ENCODE measurements around the gene SND1. TPM values are rescaled to one million over a fixed set of nuclear protein-coding genes. Genes with fewer than 3 reads are reported as not detected.

SND1 gene
- total and polyA plus RNA-seq, 10 of the 15 experiments (the other 5 are each of a cell fraction or from before 2014, with no cell fraction given) = 52.4 to 270 (median 146) TPM

- in situ Hi-C loops (cut with MboI) (no loop called here), intact Hi-C loops (cut with micrococcal nuclease; ENCODE audit: unreplicated experiment) (no loop called here)
- RAD21 ChIA-PET (ENCODE audit: unreplicated experiment) = no interaction called here
- WGBS (ENCODE audit: insufficient coverage, insufficient replicate concordance, low lambda C conversion rate, missing lambda C conversion rate) = 18% methylated on average over 2 of the region's 2 CpGs
- peaks cover 89% of the 10 kb centered on the region for H3K79me2 ChIP-seq (ENCODE audit: control insufficient read depth, insufficient read depth, low read length)
- ATAC-seq (no peak), FAIRE-seq (no peak), DNase-seq (ENCODE audit: low read depth, low spot score) (no peak)
- H3K36me3 ChIP-seq (ENCODE audit: control insufficient read depth in 2 of 2, insufficient read depth in 2 of 2, low read length in 1 of 2) = peaks cover 3 to 11% of the 10 kb centered on the region in 2 experiments
- no peak overlapping the region for H2AFZ ChIP-seq (ENCODE audit: control insufficient read depth, low read depth, low read length)
- H3K9ac ChIP-seq (ENCODE audit: control insufficient read depth, insufficient read depth, low read length) = no peak overlapping the region
- no peaks in the 10 kb centered on the region for H3K27me3 ChIP-seq (replicated peaks in 1 of 2; ENCODE audit: control insufficient read depth in 2 of 2, insufficient read depth in 2 of 2, low read length in 1 of 2)
- H3K4me2 ChIP-seq (ENCODE audit: control insufficient read depth, insufficient read depth) = no peak overlapping the region; the same call in 1 of the 2 replicates
- SMC1A ChIA-PET (ENCODE audit: uncharacterized antibody, unreplicated experiment) = interaction anchor here (1.8 kb wide), 1 partner anchor 10 kb away, joined by 6 read pairs; no protein-coding TSS in a partner anchor
- CTCF ChIA-PET = interaction anchor here (1.4 kb wide), 1 partner anchor 9 kb away, joined by 3 read pairs; no protein-coding TSS in a partner anchor
- H3K27ac ChIP-seq (ENCODE audit: control insufficient read depth, insufficient read depth) = no peak overlapping the region
- peaks cover 6% of the 10 kb centered on the region; the same call in 1 of the 2 replicates for H4K20me1 ChIP-seq (ENCODE audit: control insufficient read depth, insufficient read depth)
- TF ChIP-seq NRF1 (conservative IDR thresholded peaks at IDR 0.05; ENCODE audit: low read depth, low read length) (no peak), EGR1 (IDR thresholded peaks at IDR 0.05; ENCODE audit: borderline replicate concordance in 1 of 2, low read depth in 2 of 2, low read length in 2 of 2) (no peak), USF1 (IDR thresholded peaks at IDR 0.05; ENCODE audit: borderline replicate concordance, extremely low read length, insufficient read depth, low read depth, low read length) (peak; percentile 43), RAD51 (IDR thresholded peaks at IDR 0.05) (peak; percentile 85), NFIC (IDR thresholded peaks at IDR 0.05; ENCODE audit: low read depth, low read length) (no peak)
- no peak overlapping the region for H3K4me3 ChIP-seq
- POLR2A ChIA-PET = no interaction called here
- peaks cover 40% of the 10 kb centered on the region for H3K4me1 ChIP-seq (ENCODE audit: control insufficient read depth, insufficient read depth, low read length)
- peaks cover 6% of the 10 kb centered on the region; the same call in 2 of the 3 replicates for H3K9me3 ChIP-seq (replicated peaks; ENCODE audit: control insufficient read depth, insufficient read depth, low read length)
- BruUV-seq (replicated peaks) = no TSS peak
Measured at GRCh38 chr7:127682140-127682539, 30.1 kb downstream of the SND1 start.

Measured in GM12878 (cell line).